ENCODE results near the gene AHRR. TPM values are rescaled to one million over a fixed set of nuclear protein-coding genes. Genes with fewer than 3 reads are reported as not detected.

AHRR gene
- polyA plus RNA-seq, 1 donor from 2014 or later: 0.05 TPM

DNA sequence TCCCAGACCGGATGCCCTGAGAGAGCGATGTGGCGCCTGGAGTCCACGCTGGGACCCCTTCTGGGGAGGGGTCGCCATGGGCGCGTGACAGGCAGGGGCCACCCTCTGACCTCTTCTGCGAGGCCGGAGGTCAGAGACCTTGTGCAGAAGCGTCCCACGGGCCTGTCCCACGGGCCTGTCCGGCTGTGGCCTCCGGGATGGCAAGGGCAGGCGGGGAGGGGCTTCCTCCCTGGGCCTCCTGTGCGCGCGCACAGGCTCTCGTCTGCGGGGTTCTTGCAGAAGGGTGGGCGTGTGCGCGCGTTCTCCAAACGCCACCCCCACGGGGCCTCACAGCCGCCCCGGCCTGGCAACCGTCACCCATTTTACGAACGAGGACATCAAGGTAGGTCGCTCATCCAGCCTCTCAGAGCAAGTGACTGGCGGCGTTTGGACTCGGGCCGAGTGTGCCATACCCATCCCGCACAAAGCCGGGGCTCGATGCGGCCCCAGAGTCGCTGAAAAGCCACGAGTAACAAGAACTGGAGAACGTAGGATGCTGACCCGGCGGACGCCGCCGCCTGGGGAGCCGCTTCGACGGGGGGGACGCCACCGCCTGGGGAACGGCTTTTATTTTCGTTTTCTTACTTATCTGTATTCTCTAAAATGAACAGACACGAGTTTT, 897 bp downstream of the AHRR start:
- peaks cover 4% of the 10 kb centered on the region for H3K36me3 Mint-ChIP-seq
- H3K27me3 Mint-ChIP-seq: peaks cover 35% of the 10 kb centered on the region
- peaks cover 0 to 4% (median 3%) of the 10 kb centered on the region in 3 donors for H3K4me1 Mint-ChIP-seq
- no peak overlapping the region for H3K27ac Mint-ChIP-seq
- H3K9me3 Mint-ChIP-seq: no peaks in the 10 kb centered on the region
- H3K4me3 Mint-ChIP-seq: peak overlapping the region in 3 of 4 donors; percentile 30 to 54 (median 40)

DNA sequence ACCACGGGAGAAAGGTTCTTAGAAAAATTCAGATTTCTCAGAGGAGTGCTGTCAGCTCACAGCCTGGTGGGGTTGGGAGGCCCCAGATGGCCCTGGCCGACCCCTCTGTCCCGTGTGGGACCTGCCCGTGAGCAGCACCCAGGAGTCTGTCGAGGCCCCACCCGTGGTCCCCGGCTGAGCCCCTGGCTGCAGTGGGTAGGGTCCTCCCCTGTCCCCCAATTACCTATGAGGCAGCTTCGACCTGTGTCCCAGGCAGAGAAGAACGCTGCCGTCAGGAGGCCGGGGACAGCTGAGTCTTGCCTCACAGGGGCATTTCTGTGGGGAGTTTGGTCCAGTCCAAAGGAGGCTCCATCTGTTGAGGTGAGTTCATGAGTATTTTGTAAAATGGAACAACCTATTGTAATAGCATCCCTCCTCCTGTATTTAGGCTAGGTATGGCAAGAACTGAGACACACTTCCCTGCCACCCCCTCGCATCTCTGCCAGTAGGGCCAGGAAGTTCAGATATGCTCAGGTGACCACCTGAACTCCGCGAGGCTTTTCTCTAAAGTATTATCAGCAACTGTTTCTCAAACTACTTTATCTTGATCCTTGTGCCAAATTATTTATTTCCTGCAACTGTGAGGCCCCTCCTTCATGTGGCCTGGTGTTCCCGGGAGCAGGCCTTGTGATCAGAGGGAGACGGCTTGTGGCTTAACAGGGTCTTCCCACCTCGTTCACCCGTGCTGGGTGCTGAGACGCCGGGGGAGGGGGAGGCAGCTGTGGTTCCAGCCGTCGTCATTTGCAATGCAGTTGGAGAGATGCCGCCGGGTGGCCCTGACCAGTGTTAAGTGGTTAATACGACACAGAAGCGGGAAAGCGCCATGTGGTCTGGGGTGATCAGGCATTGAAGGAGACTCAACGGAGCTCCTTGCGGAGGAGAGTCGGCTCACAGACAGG, 1.7 kb downstream of the AHRR start:
- H3K36me3 Mint-ChIP-seq: peaks cover 4% of the 10 kb centered on the region
- peak overlapping the region in 2 of 4 donors; percentile 40 to 74 for H3K4me3 Mint-ChIP-seq
- peaks cover 37% of the 10 kb centered on the region for H3K27me3 Mint-ChIP-seq
- H3K9me3 Mint-ChIP-seq: no peaks in the 10 kb centered on the region
- no peak overlapping the region for H3K27ac Mint-ChIP-seq
- H3K4me1 Mint-ChIP-seq: peaks cover 0 to 4% (median 3%) of the 10 kb centered on the region in 3 donors

DNA sequence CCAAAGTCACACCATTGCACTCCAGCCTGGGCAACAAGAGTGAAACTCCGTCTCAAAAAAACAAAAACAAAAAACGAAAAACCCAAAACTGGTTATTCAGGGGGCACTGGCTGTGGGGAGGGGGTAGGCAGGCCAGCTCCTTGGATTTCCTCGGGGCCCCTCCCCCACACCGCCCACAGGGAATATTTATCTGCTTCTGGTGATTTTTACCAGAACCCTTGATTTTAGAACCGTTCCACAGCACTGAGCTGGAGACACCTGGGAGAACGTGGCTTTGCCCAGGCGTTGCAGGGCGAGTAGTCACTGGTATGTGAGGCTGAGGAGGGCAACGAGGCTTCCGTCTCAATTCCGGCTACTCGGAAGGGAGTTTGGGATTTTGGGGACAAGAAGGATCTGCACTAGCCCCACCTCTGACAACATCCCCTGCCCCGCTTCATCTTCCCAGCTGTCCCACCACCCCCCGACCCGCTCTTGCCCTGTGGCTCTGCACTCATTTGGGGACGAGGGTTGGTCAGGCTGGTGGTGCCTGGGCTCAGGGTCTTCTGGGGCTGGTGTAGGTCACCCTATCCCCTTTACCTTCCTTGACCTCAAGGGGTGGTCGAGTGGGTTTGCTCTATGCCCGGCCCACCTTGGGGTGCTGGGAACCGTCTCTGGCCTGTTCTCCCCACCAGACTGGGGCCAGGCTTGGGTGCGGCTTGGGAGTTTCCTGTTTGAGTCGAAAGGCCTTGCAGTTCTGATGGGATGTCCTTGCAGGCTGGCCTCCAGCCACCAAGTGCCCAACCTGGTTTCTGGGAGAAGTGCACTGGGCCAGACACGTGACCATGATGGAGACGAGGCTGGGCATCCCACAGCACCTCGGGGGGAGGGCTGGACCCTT, 3.5 kb downstream of the AHRR start:
- Mint-ChIP-seq H3K36me3 (peaks cover 4% of the 10 kb centered on the region), H3K4me1 (peaks cover 0 to 4% (median 3%) of the 10 kb centered on the region in 3 donors), H3K27me3 (peaks cover 34% of the 10 kb centered on the region), H3K27ac (no peak overlapping the region), H3K9me3 (no peaks in the 10 kb centered on the region), H3K4me3 (no peak overlapping the region)

DNA sequence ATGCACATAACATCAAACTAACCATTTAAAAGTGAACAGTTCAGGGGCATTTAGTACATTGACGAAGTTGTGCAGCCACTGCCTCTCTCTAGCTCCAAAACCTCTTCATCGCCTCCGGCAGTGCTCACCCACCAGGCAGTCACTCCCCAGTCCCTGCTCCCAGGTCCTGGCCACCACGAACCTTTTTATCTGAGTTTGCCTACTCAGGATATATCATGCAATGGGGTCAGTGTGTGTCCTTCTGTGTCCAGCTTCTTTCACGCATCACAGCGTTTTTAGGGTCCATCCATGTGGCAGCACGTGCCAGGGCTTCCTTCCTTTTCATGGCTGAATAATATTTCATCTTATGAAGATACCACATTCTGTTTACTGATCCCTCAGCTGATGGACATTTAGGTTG, 4.6 kb downstream of the AHRR start:
- Mint-ChIP-seq H3K4me3 (peak overlapping the region in 1 of 4 donors; percentile 51), H3K27ac (peak overlapping the region in 1 of 3 donors; percentile 57), H3K4me1 (peaks cover 0 to 2% (median 0%) of the 10 kb centered on the region in 3 donors), H3K9me3 (peaks cover 0 to 2% (median 0%) of the 10 kb centered on the region in 3 donors), H3K27me3 (peaks cover 23% of the 10 kb centered on the region), H3K36me3 (peaks cover 4% of the 10 kb centered on the region)

DNA sequence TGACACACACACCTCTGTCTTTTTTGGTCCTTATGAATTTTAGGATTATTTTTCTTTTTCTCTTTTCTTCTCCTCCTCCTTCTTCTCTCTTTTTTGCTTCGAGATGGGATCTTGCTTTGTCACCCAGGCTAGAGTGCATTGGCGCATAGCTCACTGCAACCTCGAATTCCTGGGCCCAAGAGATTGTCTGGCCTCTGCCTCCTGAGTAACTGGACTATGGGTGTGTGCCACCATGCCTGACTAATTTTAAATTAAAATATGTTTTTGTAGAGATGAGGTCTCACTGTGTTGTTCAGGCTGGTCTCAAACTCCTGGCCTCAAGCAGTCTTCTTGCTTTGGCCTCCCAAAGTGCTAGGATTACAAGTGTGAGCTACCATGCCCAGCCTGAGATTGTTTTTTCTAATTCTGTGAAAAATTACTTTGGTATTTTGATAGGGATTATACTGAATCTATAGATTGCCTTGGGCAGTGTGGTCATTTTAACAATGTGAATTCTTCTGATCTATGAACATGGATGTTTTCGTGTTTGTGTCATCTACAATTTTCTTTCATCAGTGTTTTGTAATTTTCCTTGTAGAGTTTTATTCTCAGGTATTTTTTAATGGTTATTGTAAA, 7.7 kb downstream of the AHRR start:
- Mint-ChIP-seq H3K36me3 (peaks cover 2% of the 10 kb centered on the region), H3K27me3 (peaks cover 18% of the 10 kb centered on the region), H3K9me3 (peaks cover 0 to 2% (median 0%) of the 10 kb centered on the region in 3 donors), H3K27ac (no peak overlapping the region), H3K4me1 (peaks cover 0 to 2% (median 0%) of the 10 kb centered on the region in 3 donors), H3K4me3 (no peak overlapping the region)

DNA sequence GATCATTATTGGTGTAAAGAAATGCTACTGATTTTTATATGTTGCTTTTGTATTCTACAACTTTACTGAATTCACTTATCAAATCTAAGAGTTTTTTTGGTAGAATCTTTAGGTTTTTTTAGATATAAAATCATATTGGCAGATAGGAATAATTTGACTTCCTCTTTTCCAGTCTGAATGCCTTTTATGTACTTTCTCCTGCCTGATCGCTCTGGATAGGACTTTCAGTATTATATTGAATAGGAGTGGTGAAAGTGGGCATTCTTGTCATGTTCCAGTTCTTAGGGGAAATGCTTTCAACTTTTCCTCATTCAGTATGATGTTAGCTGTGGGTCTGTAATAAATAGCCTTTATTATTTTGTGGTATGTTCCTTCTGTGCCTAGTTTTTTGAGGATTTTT, 8.3 kb downstream of the AHRR start:
- Mint-ChIP-seq H3K36me3 (peaks cover 2% of the 10 kb centered on the region), H3K27me3 (peaks cover 22% of the 10 kb centered on the region), H3K27ac (no peak overlapping the region), H3K9me3 (peaks cover 0 to 2% (median 0%) of the 10 kb centered on the region in 3 donors), H3K4me3 (no peak overlapping the region), H3K4me1 (peaks cover 0 to 2% (median 0%) of the 10 kb centered on the region in 3 donors)

DNA sequence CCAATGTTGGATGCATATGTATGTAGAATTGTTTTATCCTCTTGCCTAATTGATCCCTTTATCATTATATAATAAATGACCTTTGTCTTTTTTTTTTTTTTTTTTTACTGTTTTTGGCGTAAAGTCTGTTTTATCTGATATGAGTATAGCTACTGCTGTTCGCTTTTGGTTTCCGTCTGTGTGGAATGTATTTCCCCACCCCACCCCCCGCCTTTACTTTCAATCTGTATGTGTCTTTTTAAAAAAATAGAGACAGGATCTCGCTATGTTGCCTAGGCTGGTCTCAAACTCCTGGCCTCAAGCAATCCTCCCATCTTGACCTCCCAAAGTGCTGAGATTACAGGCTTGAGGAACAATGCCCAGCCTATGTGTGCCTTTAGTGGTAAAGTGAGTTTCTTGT, 11.3 kb downstream of the AHRR start:
- Mint-ChIP-seq H3K9me3 (peaks cover 0 to 2% (median 0%) of the 10 kb centered on the region in 3 donors), H3K36me3 (no peaks in the 10 kb centered on the region), H3K4me1 (no peaks in the 10 kb centered on the region), H3K4me3 (no peak overlapping the region), H3K27ac (no peak overlapping the region), H3K27me3 (peaks cover 18% of the 10 kb centered on the region)

DNA sequence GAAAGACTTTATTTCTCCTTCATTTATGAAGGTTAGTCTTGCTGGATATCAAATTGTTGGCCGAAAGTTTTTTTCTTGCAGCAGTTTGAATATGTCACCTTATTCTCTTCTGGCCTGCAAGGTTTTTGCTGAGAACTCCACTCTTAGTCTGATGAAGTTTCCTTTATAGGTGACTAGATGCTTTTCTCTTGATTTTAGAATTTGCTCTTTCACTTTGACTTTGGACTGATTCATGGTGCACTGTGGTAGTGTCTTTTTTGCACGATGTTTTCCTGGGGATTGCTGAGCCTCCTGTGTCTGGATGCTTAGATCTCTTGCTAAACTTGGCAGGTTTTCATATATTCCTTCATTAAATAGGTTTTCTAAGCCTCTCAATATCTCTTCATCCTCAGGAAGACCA, 12.4 kb downstream of the AHRR start:
- Mint-ChIP-seq H3K4me3 (no peak overlapping the region), H3K27ac (no peak overlapping the region), H3K4me1 (no peaks in the 10 kb centered on the region)

DNA sequence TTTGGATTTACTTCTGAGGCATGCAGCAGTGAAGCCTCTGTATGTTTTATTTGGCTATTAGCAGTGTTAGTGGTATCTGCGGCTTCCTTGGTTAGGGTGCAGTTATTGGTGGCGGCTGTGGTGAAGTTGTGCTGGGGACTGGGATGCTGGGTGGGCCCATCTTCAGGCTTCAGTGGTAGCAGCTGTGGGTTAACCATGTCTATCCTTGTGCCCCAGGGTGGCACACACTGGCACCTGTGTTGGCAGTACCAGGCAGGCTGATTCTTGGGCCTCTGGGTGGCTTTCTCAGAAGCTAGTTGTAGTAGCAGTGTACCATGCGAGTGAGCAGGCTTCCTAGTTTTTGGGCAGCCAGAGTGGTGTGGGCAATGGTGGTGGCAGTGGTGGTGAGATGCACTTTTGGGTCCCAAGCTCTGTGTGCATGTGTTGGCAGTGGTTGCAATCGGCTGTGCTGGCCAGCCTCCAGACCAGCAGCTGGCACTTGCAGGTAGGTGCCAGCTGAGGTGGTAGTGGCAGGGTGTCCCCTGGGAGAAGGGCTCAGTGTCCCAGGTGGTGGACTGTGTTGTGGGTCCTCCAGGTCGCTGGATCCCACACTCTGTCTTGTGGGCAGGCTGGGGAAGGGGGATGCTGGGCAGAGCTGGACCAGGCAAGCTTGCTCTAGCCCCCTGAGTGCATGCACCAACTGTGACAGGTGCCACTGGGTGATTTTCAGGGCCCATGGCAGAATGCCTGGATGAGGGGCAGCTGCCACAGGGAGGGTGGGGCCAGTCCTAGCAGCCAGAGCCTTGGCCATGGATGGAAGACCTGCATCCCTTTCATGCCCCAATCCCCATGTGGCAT, 13.6 kb downstream of the AHRR start:
- no peaks in the 10 kb centered on the region for H3K4me1 Mint-ChIP-seq
- peaks cover 0 to 2% (median 0%) of the 10 kb centered on the region in 3 donors for H3K9me3 Mint-ChIP-seq
- H3K27ac Mint-ChIP-seq: no peak overlapping the region
- H3K27me3 Mint-ChIP-seq: peaks cover 14% of the 10 kb centered on the region
- H3K4me3 Mint-ChIP-seq: no peak overlapping the region
- H3K36me3 Mint-ChIP-seq: peaks cover 4% of the 10 kb centered on the region

More for the DNA sequence above, 12.4 kb downstream of the AHRR start:
- H3K9me3 Mint-ChIP-seq: peaks cover 0 to 2% (median 0%) of the 10 kb centered on the region in 3 donors
- no peaks in the 10 kb centered on the region for H3K36me3 Mint-ChIP-seq
- peaks cover 16% of the 10 kb centered on the region for H3K27me3 Mint-ChIP-seq

DNA sequence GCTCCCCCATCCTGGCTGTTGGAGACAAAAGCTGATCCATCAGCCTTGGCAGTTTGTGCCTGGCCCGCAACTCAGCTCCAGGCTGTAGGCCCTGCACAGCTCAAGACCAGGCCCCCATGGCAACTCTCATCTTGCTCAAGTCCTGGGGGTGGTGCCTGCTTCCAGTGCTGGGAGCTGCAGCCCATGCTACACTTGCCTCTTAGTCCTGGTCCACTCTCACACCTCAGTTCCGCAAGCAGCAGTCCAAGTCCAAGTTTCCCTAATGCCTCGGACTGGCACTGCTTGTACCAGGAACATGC, 14.2 kb downstream of the AHRR start:
- Mint-ChIP-seq H3K4me3 (no peak overlapping the region), H3K36me3 (peaks cover 4% of the 10 kb centered on the region), H3K27ac (no peak overlapping the region), H3K27me3 (peaks cover 14% of the 10 kb centered on the region), H3K9me3 (no peaks in the 10 kb centered on the region), H3K4me1 (no peaks in the 10 kb centered on the region)

DNA sequence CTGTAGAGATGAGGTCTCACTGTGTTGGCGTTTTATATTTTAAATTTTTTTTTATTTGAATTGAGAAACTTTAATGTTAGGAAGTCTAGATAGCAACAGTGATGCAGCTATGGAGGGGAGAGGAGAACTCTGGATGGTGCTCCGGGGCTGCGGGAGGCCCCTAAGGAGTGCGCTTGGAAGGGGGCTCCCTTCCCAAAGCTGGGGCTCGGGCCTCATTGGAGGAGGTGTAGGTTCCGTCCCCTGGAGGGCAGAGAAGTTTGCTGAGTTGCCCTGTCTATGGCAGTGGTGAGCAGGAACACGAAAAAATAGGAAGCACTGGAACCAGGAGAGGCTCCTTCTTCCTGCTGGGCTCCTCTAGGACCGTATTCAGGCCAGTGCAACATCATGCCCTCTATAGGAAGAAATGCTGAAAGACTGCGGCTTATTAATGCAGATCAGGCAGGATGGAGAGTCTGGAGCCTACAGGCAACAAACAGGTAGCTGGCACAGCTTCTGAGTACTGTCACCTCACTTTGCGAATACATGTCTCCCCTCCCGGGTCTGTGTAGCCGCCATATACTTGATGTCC, 16.1 kb downstream of the AHRR start:
- no peak overlapping the region for H3K4me3 Mint-ChIP-seq
- H3K27me3 Mint-ChIP-seq: peaks cover 14% of the 10 kb centered on the region
- no peak overlapping the region for H3K27ac Mint-ChIP-seq
- peaks cover 4% of the 10 kb centered on the region for H3K36me3 Mint-ChIP-seq
- H3K9me3 Mint-ChIP-seq: peaks cover 0 to under 1% (median 0%) of the 10 kb centered on the region in 3 donors
- H3K4me1 Mint-ChIP-seq: no peaks in the 10 kb centered on the region

DNA sequence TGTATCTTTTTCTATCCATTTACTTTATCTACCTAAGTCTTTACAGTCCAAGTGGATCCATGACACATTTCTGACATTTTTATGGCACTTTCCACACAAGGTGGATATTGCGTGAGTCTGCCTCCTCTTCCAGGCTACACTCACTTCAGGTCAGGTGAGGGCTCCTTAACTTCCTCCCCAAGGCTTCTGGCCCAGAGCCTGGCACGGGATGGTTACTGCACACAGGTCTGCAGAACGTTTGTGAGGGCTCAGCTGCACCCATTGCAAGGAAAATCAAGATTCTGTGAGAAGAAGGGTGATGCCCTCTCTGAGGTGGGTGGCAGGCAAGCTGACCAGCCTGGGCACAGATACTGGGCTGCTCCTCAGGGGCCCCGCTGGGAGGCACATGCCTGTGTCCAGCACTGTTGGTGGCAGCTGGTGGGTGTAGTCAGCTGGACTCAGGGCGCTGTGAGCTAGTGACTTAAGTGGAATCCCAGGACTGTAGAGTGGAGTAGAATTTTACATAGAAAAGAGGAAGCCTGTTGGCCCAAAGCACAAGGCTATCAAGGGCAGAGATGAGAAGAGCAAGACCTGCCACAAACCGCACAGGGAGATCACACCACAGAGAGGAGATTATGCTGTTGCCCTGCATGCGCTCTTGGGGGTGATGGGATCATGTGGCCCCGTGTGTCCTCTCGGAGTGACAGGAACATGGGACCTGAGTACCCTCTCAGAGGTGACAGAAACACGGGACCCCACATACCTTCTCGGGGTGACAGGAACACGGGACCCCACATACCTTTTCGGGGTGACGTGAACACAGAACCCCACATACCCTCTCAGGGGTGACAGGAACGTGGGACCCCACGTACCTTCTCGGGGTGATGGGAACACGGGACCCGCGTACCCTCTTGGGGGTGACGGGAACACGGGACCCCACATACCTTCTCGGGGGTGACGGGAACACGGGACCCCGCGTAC, 21.3 kb downstream of the AHRR start:
- Mint-ChIP-seq H3K4me1 (peaks cover 0 to 8% (median 3%) of the 10 kb centered on the region in 3 donors), H3K36me3 (peaks cover 6% of the 10 kb centered on the region), H3K27ac (peak overlapping the region in 1 of 3 donors; percentile 23), H3K27me3 (peaks cover 21% of the 10 kb centered on the region), H3K9me3 (peaks cover 0 to 4% (median 0%) of the 10 kb centered on the region in 3 donors), H3K4me3 (peak overlapping the region in 2 of 4 donors; percentile 18 to 55)
